ENCODE data around the gene KNDC1.
"Not testable (repeated sequence)": the region's sequence is repeated elsewhere in the genome, so short reads cannot be mapped to it uniquely, and the experiment has no call there.

The KNDC1 gene

DNA sequence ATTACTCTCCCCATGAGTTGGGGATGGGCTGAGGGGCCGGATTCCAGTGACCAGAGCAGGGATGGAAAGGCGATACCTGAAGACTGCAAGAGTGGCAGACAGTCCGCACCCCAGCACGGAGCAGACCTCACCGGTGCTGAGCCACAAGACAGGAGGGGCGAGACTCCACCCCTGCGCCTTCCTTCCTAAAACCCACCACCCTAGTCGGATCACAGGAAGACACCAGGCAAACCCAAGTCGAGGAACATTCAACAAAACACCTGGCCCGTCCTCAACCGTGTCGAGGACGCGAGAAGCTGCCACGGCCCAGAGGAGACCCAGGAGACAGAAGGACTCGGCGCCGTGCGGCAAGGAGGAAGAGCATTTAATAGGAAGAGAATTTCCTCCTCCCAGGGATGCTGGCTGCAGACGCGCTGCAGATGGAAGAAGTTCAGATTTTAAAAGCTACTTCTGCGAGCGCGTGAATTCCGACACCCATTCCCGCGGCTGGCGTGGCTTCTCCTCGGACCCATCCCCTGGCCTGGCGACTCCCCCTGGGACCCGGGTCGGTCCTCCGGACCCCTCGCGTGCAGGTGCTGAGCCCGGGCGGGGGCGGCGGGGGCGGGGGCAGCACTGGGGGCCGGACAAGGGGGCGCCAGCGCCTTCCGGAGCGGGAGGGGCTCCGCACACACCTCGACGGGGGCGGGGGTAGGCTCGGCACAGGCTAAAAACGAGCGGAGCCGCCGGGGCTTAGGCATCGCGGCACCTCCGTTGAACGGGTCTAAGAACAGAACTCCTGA, 69.4 kb downstream of the KNDC1 start:
- DNase-seq = no peak

GRCh38 chr10:133230044-133230361, 70.0 kb downstream of the KNDC1 start, which contains the start of gene UTF1:
Gene UTF1 (plus strand): TSS chr10:133230217. CDS start chr10:133230289, 72 bp downstream.
- no peak for DNase-seq

DNA sequence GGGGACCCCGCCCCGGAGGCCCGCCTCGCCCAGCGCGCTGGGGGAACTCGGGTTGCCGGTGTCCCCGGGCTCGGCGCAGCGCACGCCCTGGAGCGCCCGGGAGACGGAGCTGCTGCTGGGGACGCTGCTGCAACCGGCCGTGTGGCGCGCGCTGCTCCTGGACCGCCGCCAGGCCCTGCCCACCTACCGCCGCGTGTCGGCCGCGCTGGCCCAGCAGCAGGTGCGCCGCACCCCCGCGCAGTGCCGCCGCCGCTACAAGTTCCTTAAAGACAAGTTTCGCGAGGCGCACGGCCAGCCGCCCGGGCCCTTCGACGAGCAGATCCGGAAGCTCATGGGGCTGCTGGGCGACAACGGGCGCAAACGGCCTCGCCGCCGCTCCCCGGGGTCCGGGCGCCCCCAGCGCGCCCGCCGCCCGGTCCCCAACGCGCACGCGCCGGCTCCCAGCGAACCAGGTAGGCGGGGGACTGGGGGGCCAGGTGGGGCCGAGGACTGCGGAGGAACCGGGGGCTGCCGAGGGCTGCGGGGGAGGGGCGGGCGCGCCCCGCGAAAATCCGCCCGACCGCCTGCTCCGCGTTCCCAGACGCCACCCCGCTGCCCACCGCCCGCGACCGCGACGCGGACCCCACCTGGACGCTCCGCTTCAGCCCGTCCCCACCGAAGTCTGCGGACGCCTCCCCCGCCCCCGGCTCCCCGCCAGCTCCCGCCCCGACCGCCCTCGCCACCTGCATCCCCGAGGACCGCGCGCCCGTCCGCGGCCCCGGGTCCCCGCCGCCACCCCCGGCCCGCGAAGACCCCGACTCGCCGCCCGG, 70.6 kb downstream of the KNDC1 start:
- DNase-seq = no peak

DNA sequence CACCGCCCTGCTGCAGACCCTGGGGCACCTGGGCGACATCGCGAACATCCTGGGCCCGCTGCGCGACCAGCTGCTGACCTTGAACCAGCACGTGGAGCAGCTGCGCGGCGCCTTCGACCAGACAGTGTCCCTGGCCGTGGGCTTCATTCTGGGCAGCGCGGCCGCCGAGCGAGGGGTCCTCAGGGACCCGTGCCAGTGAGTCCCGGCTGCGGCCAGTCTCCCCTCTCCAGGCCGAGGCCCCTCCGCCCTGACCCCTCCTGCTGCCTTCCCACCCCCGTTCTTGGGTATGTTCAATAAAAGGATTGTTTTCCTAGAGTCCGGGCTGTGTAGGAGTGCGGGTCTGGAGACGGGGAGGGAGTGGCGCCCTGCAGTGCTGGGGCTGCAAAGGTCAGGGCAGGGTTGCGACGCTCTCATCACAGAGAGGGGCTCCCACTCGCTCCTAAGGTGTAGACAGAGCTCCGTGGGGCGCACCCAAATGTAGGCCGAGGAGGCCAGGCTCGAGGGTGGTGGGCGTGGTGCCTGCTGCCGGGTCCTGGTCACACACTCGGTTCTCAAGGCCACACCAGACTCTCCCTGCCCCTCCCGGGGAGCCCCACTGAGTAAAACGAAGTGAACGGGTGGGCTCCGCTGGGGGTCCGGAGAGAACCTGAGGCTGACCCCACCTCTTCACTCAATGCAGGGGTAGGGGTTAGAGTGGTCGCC, 71.4 kb downstream of the KNDC1 start:
- peak; percentile 63 for DNase-seq

GRCh38 chr10:133231946-133232574, 72.0 kb downstream of the KNDC1 start:
- DNase-seq = no peak

- DNase-seq = not testable (repeated sequence)
These were observed 74.8 kb downstream of the KNDC1 start for GRCh38 chr10:133234796-133235195.

GRCh38 chr10:133235265-133235855, 75.3 kb downstream of the KNDC1 start:
- no peak for DNase-seq

DNA sequence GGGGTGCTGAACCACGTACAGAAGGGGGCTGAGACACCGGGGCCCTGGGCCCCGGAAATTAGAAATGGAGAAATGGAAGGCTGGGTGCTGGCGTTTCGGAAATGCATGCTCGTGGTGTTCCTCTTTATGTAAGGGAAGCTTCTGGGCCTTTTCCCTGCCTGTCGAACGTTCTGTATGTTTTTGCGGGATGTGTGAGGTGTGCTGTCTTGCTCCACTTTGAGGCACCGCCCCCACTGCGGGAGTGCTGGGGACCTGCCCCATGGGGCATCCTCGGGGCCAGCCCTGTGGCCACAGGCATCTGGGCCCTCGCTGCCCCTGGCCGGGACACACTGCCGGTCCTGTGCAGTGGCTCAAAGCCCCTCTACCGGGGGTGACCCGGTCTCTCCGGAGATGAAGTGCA, 75.9 kb downstream of the KNDC1 start:
- DNase-seq = no peak

- no peak for DNase-seq
These were observed 76.6 kb downstream of the KNDC1 start for GRCh38 chr10:133236401-133237240.

GRCh38 chr10:133237241-133237587, 77.2 kb downstream of the KNDC1 start:
- DNase-seq = no peak

- DNase-seq = no peak
These were observed 77.8 kb downstream of the KNDC1 start, which contains the start of gene VENTX for GRCh38 chr10:133237588-133238465. Gene VENTX (plus strand): TSS chr10:133237855. CDS start chr10:133237915, 60 bp downstream.

- DNase-seq = no peak
These were observed 78.4 kb downstream of the KNDC1 start for GRCh38 chr10:133238466-133238804.

- no peak for DNase-seq
These were observed 80.0 kb downstream of the KNDC1 start for GRCh38 chr10:133239990-133240389.

DNA sequence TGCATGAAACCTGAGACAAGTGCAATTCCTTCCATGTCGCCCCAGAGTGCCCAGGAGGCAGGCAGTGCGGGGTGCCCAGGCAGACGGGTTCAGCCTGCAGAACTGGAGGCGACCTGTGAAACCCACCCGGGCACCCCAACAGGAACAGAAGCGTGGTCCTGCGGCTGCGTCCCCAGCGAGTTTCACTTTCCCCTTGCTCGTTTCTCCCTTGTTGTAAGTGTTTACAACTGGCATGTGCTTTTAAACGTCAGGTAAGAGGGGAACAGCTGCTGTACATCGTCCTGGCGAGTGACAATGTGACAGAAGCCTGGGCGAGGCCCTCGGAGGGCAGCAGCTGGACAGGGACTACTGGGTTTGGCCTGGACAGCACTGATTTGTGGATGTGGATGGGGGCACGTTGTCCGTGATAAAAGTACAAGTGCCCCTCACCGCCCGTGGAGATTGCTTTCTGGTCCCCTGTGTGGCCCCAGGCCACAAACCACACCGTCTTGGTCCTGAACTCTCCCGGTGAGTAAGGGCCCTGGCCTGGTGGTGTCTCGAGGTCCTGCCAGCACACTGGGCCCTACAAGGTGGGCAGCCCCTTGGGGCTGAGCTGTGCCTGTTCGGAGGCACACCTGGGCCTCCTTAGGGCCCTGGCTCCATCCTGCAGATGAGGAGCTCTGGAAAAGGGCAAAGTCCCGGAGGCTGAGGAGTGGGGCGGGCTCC, 81.6 kb downstream of the KNDC1 start:
- no peak for DNase-seq

DNA sequence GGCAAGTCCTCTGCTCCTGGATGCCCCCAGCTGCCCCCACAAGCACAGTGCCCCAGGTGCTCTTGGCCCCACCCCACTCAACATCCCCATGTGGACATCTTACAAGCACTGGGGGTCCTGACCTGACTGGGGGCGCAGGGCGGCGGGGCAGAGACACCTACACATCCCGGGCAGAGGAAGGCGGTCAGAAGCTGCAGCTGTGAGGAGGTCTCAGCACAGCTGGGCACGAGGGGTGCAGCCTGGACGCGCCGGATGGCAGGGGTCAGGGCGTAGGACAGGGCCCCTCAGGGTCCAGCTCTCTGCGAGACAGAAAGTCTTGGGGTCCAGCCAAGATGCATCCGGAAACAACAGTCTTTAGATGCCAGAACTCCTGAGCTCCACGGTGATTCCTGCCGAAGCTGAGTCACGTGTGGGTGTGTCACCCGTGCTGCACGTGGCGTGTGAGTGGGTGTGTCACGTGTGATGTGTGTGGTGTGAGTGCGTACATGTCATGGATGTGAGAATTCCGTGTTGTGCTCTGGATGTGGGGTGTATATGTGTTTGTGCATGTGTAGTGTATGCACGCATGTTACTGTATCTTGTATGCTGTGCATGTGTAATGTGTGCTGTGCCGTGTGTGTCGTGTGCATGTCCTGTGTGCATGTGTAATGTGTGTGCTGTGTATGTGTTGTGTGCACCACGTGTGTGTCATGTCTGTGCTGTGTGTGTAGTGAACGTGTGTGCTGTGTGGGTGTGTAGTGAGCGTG, 82.8 kb downstream of the KNDC1 start:
- no peak for DNase-seq

DNA sequence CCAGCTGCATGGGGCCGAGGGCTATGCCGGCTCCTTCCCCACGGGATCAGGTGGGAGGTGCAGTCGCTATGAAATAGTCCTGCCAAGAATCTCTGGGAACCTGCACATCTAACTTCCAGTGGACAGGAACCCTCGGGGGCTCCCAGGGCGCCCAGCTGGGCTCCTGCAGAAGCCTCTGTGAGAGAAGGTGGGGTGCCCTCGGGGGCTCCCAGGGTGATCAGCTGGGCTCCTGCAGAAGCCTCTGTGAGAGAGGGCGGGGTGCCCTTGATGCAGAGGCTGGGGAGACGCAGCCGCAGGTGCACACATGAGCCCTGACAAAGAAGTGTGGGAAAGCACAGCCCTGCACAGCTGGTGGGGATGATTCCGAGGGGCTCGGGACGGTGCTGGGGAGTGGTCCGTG, 83.6 kb downstream of the KNDC1 start:
- DNase-seq = no peak

DNA sequence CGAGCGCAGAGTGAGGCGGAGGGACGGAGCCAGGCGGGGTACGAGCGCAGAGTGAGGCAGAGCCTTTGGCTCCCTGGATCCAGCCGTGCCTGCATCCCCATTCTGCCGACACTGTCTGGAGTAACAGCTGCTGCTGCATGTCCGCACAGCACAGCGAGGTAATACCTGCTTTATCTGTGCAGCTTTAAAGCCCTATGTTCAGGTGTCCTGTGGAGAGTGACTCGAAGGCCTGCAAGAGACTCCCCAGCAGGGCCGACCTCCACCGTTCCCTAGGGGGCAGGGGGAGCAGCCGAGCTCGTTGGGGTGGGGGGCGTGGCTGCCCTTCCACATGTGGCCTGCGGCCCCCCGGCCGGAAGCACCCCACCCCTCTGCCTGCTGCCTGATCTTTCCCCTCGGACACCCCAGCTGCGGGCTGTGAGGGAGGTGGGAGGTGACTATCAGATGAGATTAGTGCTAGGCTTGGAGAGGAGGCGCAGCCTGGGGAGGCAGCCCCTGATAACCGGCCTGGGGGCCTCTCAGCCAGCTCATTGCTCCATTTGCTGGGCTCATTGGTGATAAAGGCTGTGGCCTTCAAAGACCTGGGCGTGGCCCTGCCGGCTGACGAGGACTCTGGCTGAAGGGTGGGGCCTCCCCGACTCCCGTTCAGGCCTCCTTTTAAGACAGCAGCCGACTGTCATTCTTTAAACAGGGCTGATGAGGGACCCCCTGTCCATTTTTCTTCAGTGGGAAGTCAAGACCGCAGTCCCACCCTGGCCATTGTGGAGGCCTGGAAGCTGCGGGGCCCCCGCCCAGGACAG, 85.6 kb downstream of the KNDC1 start:
- DNase-seq = no peak

DNA sequence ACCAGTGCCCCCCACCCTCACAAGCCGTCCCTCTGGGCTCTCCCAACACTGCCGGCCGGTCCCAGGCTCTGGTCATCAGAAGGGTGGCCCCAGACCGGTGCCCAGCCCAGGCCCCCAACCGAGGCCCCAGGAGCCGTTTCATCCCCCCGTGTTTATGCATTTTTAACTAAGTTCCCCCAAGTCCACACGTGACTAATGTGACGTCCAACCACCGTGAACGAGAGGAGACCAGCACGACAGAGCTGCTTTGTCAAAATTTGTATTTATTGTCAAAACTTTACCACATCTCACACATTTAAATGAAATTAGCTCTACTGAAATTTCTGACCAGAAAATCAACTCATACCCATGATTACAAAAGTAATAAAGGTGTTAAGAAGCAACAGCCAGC, 86.2 kb downstream of the KNDC1 start:
- DNase-seq = no peak
